HK-2 (cell line): ENCODE results near the gene ANO1.
A peak's percentile ranks its signal among the peaks of the same experiment; 100 is the strongest.

Source experiments
- DNase-seq: peaks from one replicate; pipeline ENCODE4 v3.0.0-alpha.2; 2018; ENCODE audit not compliant: unreplicated experiment

ANO1 gene

DNA sequence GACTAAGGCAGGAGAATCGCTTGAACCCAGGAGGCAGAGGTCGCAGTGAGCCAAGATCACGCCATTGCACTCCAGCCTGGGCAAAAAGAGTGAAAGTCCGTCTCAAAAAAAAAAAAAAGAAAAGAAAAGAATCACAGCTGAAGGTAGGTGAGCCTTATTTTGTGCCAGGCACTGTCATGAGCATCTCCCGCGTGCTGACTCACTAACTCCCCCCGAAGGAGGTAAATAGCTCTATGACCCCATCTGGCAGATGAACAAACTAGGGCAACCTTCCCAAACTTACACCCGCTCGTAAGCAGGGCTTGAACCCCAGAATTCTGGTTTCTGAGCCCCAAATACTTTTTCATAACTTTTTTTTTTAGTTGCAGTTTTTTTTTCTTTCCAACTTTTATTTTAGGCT, 60.3 kb downstream of the ANO1 start:
- DNase-seq: no peak

DNA sequence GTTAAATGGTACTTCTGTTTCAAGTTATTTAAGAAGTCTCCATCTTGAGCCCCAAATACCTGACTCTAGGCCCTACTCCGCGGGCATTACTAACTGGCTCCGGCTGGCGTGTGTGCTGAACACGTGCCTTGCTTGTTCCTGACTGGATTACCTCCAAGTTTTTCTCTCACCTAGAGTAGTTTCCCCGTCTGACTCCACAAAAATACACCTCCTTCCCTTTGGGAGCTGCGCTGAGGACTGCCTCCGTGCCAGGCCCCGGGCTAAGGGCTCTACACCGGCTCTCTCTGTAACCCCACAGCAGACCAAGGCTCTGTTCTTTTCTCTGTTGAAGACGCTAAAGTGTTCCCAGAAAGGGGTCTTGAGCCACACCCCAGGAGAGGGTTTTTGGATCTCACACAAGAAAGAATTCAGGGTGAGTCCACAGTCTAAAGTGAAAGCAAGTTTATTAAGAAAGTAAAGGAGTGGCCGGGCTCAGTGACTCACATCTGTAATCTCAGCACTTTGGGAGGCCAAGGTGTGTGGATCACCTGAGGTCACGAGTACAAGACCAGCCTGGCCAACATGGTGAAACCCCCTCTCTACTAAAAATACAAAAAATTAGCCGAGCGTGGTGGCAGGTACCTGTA, 61.8 kb downstream of the ANO1 start:
- no peak for DNase-seq

DNA sequence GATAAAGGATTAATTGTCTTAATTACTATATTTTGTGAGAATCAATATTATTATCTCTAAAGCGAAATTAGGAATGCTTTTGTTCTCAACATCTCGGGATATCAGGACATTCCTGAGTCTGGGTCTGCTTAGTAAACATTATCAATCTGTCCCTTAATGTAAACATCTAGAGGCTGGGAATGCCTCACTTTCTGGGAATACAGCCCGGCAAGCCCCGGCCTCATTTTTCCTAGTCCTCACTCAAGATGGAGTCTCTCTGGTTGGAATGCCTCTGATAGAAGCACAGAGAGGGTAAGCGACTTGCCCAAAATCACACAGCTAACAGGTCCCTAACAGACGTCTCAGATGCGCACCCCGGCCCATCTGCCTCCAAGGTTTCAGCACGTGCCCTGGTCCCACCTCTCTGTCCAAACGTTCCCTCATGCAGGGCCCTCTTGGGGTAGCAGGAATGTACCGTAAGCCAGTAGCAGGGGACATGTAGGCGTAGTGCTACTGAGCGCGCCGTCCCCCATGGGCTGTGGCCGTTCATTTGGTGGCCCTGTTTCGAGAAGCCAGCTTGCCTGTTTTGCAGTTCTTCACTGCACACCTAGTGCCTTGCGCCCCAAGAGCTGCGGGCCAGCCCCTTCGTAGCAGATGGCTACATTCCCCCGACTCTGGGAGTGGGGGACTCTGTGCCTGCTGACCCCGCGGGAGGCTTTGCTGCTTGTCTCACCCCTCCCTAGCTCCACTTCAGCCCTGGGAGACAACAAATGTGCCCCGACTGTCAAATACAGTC, 62.8 kb downstream of the ANO1 start:
- DNase-seq: no peak

DNA sequence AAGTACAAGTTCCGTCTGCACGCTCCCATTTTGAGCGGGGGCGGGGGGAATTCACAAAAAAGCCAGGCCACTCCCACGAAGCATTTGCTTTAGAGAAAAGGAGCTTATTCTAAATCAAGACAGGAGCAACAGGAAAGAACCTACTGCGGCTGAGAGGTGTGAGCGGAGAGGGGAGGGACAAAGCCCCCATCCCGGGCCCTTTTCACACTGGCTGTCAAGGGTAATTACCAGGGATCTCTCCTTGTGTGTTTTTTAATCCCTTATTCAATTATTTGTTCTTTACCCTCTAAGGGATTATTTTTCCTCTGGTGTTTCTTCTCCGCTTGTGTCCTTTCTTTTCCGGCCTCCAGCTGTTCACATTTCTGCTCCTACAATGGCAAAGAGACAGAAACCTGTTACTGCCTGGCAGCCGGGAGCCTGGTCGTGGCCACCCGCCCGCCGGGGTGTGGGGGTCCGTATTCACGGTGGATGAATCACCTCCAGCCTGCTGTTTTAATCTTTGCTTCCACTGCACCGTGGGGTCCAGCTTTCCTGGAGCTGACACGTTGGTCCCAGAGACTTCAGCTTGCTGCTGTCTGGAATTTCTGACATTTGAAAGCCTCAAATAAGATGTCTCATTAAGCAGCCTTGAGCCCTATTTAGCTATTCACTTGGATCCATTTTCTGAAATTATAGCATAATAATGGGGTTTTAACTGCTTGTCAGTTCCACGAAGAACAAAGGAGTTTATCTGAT, 63.5 kb downstream of the ANO1 start:
- DNase-seq: no peak

DNA sequence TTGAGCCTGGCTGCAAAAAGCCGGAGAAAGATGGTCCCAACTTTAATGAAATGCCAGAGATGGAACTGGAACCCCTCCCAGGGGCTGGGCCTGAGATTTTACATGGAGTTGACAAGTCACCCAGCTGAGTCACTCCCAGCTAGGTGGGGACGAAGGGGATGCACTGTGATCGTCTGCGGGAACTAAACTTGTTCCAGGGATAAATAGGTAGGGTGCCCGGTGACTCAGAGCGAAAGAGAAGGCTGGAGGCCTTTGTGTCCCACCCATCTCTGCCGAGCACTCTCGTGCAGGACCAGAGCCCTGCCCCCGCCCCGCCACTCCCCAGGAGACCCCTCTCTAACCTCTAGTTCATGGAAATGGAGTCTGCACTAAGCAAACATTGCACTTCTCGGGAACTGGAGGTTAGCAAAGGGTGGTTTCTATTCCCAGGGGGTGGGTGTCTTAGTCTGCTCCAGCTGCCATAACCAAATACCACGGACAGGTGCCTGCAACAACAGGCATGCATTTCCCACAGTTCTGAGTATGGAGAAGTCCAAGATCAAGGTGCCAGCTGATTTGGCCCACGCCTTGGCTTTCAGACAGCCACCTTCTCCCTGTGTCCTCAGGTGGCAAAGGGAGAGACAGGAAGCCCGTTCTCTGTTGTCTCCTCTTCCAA, 64.2 kb downstream of the ANO1 start:
- DNase-seq: no peak

DNA sequence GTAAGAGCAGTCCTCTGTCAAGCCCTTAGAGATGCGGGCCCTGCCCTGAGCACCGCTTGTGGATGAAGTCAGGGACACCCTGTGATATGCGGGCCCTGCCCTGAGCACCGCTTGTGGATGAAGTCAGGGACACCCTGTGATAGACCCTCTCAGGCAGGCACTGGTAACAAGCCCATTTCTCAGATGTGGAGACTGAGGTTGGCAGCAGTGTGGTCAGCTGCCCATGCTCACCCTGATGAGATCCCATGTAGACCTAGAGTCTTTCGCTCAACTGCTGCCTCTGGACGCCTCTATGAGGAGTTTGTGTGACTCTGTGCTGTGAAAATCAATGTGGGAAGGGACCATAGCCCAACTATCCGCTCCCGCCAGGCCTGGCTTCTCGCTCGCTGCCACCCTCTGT, 66.1 kb downstream of the ANO1 start:
- no peak for DNase-seq

DNA sequence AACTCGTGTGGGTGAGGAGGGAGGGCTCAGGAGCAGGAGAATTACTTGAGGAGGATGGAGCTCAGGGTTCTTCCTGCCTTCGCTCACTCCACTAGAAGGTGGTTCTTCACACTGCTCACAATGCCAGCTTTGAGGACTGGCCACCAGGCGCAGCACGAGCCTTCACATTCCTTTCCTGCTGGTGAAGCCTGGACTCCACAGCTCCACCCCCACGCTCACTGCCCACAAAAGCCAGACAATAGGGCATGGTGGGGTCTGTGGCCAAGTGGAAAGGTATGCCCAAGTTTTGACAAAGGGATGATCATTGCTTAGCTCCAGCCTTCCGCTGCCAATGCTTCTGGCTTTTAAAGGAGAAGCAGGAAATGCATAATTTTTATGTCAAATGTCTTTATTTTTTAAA, 67.0 kb downstream of the ANO1 start:
- no peak for DNase-seq

DNA sequence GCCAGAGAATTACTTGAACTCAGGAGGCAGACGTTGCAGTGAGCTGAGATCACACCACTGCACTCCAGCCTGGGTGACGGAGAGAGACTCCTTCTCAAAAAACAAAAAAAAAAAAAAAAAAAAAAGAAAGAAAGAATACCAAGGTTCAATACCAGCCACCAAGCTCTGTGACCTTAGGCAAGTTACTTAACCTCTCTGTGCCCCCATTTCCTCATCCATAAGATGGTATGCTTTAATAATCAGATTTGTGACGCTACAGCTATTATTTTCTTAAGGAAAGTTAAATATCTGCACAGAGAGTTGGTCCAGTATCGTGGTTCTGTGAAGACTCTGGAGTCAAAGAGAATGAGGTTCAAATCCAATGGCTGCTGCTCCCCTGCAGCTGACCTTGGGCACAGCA, 67.7 kb downstream of the ANO1 start:
- DNase-seq: no peak

DNA sequence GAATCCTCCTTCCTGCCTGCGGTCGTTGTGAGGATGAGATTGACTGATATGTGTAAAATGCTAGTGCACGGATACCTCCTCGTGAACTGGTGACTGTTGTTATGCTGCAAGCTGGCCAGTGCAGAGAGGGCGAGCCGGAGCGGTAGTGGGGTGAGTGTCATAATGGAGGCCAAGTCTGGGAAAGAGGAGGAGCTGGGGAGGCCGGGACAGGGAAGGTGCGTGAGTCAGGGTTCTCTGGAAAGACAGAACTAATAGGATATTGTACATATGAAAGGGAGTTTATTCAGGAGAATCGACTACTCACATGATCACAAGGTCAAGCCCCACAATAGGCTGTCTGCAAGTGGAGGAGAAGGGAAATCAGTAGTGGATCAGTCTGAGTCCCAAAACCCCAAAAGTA, 68.2 kb downstream of the ANO1 start:
- DNase-seq: no peak

DNA sequence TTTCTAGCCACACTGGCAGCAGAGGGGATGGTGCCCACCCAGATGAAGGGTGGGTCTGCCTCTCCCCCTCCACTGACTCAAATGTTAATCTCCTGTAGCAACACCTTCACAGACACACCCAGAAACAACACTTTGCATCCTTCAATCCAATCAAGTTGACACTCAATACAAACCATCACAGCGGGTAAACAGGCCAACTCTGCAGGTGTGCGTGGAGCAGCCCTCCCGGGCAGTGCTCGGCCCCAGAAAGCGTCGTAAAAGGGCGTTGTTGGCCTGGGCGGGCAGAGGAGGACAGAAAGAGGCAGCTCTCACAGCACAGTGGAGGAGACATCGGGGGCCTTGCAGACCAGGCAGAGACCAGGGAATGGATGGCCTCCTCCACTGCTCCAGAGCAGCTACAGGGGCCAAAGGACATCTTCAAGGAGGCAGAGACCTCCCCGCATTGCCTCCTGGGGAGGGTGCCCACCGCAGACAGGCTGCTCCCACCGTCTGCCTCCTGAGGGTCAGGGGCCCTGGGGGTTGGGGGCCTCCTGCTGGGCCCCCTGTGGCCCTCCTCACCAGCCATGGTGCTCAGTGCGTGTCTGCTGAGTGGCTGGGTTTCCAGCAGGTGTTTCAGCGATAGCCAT, 68.9 kb downstream of the ANO1 start:
- no peak for DNase-seq

DNA sequence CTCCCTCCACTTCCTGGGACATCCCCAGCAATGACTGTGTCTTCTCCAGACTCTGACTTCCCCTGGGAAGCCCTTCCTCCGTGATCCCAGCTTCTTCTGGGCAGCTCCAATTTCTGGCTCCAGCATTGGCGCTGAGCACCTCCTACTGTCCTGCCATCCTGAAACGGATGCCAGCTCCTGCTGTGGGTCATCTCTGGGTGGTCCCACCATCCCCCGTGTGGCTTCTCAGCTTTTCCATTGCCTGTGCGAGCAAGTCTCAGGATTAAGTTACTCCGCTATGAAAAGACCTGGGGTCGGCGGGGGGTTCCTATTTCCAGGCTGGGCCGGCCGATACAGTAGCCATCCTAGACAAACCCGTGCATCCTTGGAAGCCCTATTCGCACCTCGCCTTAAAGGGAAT, 69.6 kb downstream of the ANO1 start:
- no peak for DNase-seq

DNA sequence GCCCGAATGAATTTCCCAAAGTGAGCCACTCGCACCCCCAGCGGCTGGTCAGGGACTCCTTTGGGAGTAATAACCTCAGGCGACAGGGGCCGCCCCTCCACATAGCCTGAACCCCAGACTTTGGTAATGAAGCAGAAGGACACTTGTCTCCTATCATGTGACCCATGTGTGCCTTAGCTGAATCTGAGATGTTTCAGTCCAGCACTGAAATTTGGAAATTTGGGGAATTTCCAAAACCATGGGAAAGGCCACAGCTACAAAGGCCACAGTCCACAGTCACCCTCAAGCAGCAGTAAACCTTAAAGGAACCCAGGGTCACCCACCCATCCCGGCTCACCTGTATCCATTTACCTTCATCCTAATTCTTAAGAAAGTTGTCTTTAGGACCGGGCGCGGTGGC, 73.6 kb downstream of the ANO1 start:
- no peak for DNase-seq

DNA sequence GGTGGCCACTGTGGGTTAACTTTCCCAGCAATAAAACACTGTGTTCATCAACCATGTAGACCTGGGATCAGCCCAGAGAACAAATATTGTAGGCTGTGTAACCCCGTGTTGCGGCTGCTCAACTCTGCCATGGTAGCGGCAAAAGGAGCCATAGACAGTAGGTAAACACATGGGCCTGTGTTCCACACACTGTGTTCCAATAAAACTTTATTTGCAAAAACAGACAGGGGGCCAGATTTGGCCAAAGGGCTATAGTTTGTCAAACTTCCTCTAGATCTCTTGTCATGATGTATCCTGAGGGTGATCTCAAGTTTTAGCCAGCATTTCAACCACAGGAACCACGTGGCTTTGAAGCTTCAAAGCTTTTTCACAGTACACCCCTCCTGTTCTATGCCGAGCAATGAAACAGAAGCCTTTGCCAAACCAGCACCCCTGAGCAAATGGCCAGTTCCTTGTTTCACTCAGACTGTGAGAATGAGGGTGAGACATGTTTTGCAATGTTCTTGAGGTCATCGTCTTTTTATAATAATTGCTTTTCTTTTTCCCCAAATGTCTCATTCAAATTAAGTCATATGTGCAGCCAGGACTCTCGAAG, 75.1 kb downstream of the ANO1 start:
- no peak for DNase-seq

DNA sequence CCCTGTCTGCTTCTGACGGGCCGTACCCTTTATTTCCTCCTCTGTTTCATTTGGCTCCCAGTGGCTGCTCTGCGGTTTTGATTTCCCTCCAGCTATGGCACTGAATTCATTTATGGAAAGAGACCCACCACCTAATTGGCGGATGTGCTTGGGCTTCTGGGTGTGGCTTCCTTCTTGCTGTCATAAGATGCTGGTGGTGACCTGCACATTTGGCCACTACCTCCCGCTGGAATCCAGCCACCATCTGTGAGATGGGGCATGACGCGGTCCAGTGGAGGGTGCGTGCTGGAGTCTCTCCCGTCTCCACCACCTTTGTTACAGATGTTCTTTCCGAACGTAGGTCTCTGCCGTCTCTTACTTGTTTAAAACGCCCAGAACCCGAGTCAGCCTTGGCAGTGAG, 77.3 kb downstream of the ANO1 start:
- no peak for DNase-seq

DNA sequence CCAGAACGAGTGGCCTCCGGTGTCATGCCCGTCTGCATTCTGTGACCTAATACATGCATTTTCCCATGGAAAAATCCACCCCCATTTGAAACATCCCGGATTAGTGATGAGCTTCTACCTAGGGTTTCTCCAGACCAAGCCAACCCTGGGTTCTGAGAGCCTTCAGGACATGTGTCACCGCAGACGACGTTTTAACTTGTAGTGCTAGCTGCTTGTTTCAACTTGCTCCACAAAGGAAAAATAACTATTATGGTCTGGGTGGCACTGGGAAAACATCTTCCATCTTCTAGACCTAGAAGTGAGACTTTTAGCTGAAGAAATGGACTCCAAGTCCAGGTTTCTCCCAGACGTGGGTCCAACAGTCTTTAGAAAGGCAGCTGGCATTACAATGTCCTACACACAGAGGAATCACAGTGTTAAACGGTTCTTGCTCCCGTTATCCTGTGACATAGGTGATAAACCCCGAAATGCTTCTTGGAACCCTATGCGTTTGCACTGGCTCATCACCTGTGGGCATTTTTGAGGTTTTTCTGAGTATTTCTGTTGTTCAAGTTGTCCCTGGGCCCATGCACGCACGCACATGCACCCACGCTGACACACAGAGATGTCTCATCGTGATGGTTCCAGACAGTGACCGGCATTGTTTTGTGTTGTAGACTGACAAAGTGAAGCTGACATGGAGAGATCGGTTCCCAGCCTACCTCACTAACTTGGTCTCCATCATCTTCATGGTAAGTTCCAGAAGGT, 78.3 kb downstream of the ANO1 start:
- no peak for DNase-seq

DNA sequence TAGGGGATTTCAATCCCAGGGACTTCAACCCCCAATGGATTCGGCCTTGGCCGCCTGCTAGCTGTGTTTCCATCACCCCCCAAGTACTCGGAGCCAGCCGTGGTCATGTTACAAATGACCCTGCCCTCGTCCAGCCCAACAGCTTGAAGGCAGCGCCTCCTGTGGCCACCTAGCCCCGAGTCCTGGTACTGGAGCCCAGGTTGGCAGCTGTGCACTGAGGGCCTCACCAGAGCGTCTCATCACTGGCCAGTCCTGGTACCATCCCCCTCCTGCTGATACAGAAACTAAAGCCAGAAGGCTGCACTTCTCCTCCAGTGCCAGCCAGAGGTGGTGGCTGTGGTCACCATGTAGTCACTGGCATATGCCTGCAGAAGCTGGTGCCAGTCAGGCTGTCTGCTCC, 80.1 kb downstream of the ANO1 start:
- DNase-seq: peak; percentile 17

DNA sequence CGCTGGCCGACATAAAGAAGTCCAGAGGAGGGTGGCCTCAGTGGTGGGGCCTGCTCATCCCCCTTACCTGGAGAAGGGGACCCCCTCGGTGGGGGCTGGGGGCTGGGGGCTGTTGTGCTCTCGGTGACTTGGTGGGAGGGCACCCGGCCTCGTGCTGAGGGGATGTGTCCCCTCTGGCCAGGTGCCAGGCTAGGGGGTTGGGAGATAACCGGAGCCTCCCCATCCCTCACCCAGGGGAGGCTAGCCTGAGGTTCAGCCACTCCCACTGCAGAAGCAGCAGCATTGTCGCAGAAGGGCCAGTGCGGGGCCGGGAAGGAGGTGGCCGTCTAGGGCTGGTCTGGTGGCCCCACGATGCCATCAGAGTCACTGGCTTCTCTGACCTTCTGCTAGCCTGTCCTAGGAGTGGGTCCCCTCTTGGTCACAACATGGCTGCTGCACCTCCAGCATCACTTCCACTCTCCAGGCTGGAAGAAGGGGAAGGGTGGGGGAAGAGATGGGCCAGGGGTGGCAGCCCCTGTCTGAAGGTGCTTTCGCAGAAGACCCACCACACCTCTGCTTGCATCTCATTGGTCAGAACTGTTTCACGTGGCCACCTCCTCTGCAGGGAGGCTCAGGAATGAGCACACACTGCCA, 80.8 kb downstream of the ANO1 start:
- no peak for DNase-seq

DNA sequence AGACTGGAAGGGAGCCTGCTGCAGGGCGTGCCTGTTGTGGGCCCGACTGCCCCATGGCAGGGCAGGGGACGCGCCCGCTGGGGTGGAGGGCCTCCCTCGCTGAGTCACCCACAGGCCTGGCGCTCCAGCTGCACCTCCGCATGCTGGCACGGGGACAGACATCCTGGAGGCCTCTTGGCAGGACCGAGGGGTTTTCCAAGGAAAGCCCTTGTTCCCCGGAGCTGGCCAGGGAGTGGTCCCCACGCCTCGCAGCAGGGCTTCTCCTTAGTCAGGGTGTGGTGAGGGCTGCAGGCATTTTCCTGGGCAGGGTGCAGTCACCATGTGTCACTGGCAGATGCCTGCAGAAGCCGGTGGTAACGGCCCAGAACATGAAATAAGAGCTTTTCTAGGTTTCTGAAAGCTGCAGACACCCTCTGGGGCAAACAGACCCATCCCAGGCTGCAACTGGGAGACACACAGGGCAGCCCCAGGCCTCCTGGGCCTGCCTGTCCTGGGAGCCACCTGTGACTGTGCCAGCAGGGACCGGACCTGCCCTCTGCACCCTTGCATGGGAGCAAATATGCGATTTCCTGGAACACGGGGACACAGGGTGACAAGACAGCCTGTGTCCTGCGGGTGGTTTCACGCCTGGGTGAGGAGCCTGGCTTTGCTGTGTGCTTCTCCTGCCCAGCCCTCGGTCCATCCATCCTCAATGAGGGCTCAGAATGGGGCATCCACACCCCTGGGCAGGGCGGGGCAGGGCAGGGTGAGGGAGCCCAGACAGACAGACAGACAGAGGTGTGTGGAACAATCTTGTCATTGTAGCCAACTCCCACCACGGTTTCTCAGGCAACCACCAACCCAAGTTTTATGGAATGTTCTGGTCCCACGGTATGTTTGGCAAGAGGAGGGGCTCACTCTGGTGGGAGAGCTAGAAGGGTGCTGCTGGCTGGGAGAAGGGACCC, 81.8 kb downstream of the ANO1 start:
- DNase-seq: peak; percentile 39

DNA sequence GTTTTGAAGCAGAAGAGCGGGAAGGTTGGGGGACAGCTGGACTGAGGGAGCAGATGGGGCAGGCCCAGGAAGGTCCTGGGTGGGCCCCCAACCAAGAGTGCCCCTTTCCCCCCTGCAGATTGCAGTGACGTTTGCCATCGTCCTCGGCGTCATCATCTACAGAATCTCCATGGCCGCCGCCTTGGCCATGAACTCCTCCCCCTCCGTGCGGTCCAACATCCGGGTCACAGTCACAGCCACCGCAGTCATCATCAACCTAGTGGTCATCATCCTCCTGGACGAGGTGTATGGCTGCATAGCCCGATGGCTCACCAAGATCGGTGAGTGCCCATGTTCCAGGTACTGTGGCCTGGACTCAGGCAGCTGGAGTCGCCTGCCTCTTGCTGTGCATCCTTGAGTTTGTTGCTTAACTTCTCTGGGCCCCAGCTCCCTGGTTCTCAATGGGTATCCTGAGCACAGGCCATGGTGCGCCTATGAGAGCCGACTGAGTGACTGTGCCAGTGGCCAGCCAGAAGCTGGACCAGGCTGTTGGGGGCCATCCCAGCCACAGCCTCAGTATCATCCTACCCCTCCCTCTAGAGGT, 83.0 kb downstream of the ANO1 start:
- no peak for DNase-seq
